Thyroid gland (tissue), 4 donors: ENCODE results near the gene ZNF678. TPM values are rescaled to one million over a fixed set of nuclear protein-coding genes. Genes with fewer than 3 reads are reported as not detected.

Source experiments
- DNase-seq, 2 donors: peaks; one replicate each; pipeline ENCODE4 v3.0.0-alpha.2; 2019
- H3K27ac ChIP-seq, 3 donors: fragments of 200-600 bp; sonication (generic); 1 replicate in 2 of 3; 2 replicates in 1 of 3; pipeline ENCODE4 v1.5.1; 2016 to 2019; ENCODE audit warnings: mild to moderate bottlenecking in 1 of 3, moderate library complexity in 1 of 3
- H3K27me3 ChIP-seq: fragments of 200-600 bp; sonication (generic); one replicate; pipeline ENCODE4 v1.5.1; 2019
- H3K36me3 ChIP-seq, 2 donors: fragments of 200-600 bp; sonication (generic); one replicate each; pipeline ENCODE4 v1.5.1; 2016 to 2019
- H3K4me1 ChIP-seq, 2 donors: fragments of 200-600 bp; sonication (generic); one replicate each; pipeline ENCODE4 v1.5.1; 2017 to 2019
- H3K4me3 ChIP-seq, 3 donors: fragments of 200-600 bp; sonication (generic); replicated peaks in 1 of 3; 1 replicate in 2 of 3; 2 replicates in 1 of 3; pipeline ENCODE4 v1.5.1; 2016; ENCODE audit warnings: mild to moderate bottlenecking in 1 of 3
- H3K9me3 ChIP-seq: fragments of 200-600 bp; sonication (generic); one replicate; pipeline ENCODE4 v1.5.1; 2017
- POLR2A ChIP-seq, 2 donors: fragments of 450-650 bp; IDR thresholded peaks; one replicate each; pipeline ENCODE4 v1.6.1; 2017; ENCODE audit warnings: antibody characterized with exemption in 2 of 2, mild to moderate bottlenecking in 2 of 2, moderate library complexity in 1 of 2
- WGBS, 2 donors: methylation state at CpG; one replicate each; pipeline ENCODE4 v1.1.5; 2017; 5-methylcytosine and 5-hydroxymethylcytosine counted together
- intact Hi-C: fragments of 100-400 bp; cut with DNase I; formaldehyde crosslinking; loops from one replicate; pipeline ENCODE4 v1.15.1; 2023
- total RNA-seq, 4 donors: library from RNA; depleted of rRNA; stranded (reverse); fragments of >200 nt; gene quantifications; one replicate each; pipeline ENCODE4 v1.2.3, GENCODE V29; 2016
- TF ChIP-seq, protein P1 (sequence below), 6 experiments: fragments of 200-600 bp in 3 of 6; fragments of 450-650 bp in 3 of 6; sonication (generic) in 3 of 6; IDR thresholded peaks; one replicate each; pipeline ENCODE4 v1.5.1; 2016 to 2019; ENCODE audit warnings: antibody characterized with exemption in 6 of 6, mild to moderate bottlenecking in 2 of 6, inconsistent platforms in 1 of 6, moderate library complexity in 1 of 6

ZNF678 gene
- total RNA-seq, 4 donors from 2014 or later = 15.9 to 35.4 (median 23.9) TPM

DNA sequence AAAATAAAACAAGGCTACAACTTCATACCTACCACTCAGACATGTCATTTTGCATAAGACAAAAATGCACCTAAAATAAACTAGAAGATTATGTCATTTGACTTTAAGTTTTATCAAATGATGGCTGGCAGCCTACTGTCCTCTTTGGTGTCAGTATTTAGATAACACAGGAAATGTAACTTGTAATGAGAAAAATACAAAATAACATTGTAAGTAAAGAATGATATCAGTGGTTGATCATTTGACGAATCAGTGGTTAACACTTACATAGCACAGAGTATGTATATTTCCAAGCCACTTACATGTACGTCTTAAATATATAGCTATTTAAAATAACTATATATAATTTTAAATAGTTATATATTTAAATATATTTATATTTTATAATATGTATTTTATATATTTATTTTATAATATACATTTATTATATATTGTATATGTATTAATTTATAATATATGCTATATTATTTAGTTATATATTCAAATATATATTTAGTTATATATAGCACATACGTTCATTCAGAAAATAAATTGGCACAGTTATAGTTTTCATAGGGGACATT, 44.1 kb downstream of the ZNF678 start:
- intact Hi-C loops = no loop called here
- Histone ChIP-seq H3K27me3 (no peaks in the 10 kb centered on the region), H3K4me1 (peaks cover 0 to 7% of the 10 kb centered on the region in 2 donors), H3K27ac (no peak overlapping the region), H3K36me3 (no peaks in the 10 kb centered on the region), H3K9me3 (no peaks in the 10 kb centered on the region), H3K4me3 (no peak overlapping the region)
- WGBS, 2 donors = 96 to 97% methylated on average over 3 of the region's 3 CpGs
- TF ChIP-seq POLR2A (IDR thresholded peaks at IDR 0.05) = no peak
- TF ChIP-seq, protein P1, sequence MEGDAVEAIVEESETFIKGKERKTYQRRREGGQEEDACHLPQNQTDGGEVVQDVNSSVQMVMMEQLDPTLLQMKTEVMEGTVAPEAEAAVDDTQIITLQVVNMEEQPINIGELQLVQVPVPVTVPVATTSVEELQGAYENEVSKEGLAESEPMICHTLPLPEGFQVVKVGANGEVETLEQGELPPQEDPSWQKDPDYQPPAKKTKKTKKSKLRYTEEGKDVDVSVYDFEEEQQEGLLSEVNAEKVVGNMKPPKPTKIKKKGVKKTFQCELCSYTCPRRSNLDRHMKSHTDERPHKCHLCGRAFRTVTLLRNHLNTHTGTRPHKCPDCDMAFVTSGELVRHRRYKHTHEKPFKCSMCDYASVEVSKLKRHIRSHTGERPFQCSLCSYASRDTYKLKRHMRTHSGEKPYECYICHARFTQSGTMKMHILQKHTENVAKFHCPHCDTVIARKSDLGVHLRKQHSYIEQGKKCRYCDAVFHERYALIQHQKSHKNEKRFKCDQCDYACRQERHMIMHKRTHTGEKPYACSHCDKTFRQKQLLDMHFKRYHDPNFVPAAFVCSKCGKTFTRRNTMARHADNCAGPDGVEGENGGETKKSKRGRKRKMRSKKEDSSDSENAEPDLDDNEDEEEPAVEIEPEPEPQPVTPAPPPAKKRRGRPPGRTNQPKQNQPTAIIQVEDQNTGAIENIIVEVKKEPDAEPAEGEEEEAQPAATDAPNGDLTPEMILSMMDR (IDR thresholded peaks at IDR 0.05) = no peak
- no peak for DNase-seq

DNA sequence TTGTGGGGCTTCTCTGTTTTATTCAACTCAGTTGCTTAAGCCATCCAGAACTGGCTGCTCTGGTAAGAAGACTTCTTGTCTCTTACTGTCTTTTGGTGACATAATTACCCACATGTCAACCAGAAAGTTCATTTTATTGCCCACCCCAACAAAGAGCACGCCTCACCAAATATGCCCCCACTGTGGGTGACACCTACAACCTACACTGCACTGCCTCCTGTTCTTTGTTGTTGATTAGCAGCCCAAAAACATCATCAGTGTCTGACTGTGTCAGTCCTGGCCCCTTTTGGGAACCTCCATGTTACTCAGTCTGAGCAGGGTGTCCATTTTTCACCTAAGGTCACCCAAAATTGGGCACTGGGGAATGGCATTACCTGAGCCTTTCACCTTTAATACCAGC, 49.3 kb downstream of the ZNF678 start:
- no peaks in the 10 kb centered on the region for H3K9me3 ChIP-seq
- H3K36me3 ChIP-seq = no peaks in the 10 kb centered on the region
- no peaks in the 10 kb centered on the region for H3K27me3 ChIP-seq
- 92 to 96% methylated on average over 1 of the region's 1 CpG for WGBS, 2 donors
- no peak overlapping the region for H3K4me3 ChIP-seq
- DNase-seq = no peak
- H3K27ac ChIP-seq = no peak overlapping the region
- TF ChIP-seq, protein P1 (IDR thresholded peaks at IDR 0.05) = no peak
- no peak for TF ChIP-seq POLR2A (IDR thresholded peaks at IDR 0.05)
- intact Hi-C loops = no loop called here
- no peaks in the 10 kb centered on the region for H3K4me1 ChIP-seq

DNA sequence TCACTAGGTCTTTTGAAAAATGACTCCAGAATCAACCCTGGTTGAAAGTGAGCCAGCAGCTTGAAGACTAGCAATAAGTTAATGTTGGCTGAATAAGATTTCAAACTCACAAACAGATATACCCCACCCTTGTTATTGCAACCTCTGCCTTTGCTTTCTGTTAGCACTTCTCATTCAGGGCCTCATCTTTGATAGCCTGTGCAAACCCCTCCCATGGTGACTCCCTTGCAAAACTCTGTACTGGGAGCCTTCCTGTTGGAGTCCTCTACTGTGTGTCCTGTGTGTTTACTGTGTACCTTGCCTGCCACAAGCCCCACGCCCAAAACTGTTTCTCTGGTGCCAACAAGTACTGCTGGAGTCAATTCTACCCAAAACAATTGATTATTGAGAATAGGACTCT, 50.2 kb downstream of the ZNF678 start:
- no peak overlapping the region for H3K4me3 ChIP-seq
- 83 to 96% methylated on average over 1 of the region's 1 CpG for WGBS, 2 donors
- H3K36me3 ChIP-seq = no peaks in the 10 kb centered on the region
- no peaks in the 10 kb centered on the region for H3K4me1 ChIP-seq
- no peaks in the 10 kb centered on the region for H3K9me3 ChIP-seq
- intact Hi-C loops = no loop called here
- TF ChIP-seq, protein P1 (IDR thresholded peaks at IDR 0.05) = no peak
- TF ChIP-seq POLR2A (IDR thresholded peaks at IDR 0.05) = no peak
- no peak for DNase-seq
- no peak overlapping the region for H3K27ac ChIP-seq
- no peaks in the 10 kb centered on the region for H3K27me3 ChIP-seq

DNA sequence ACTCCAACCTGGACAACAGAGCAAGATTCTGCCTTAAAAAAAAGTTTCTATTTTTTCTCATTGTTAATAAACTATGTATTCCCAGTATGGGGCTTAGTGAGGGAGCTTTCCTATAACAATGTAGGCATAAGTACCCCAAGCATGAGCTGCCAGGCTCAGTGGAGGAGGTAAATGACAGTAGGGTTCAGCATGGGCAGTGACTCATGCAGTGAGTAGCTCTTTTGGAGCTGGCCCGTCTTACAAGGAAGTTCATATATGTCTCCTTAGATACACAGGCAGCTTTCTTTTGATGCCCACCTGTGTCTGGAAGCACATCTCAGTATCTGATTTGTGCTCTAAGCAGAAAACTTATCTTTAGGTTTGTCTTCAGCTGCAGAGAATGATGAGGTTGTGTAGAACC, 57.9 kb downstream of the ZNF678 start:
- DNase-seq = no peak
- H3K4me1 ChIP-seq = no peaks in the 10 kb centered on the region
- no peaks in the 10 kb centered on the region for H3K36me3 ChIP-seq
- H3K27me3 ChIP-seq = no peaks in the 10 kb centered on the region
- no peak overlapping the region for H3K4me3 ChIP-seq
- no peaks in the 10 kb centered on the region for H3K9me3 ChIP-seq
- TF ChIP-seq, protein P1 (IDR thresholded peaks at IDR 0.05) = no peak
- TF ChIP-seq POLR2A (IDR thresholded peaks at IDR 0.05) = no peak
- intact Hi-C loops = no loop called here
- H3K27ac ChIP-seq = no peak overlapping the region
- WGBS, 2 donors = 100% methylated on average over 1 of the region's 1 CpG

DNA sequence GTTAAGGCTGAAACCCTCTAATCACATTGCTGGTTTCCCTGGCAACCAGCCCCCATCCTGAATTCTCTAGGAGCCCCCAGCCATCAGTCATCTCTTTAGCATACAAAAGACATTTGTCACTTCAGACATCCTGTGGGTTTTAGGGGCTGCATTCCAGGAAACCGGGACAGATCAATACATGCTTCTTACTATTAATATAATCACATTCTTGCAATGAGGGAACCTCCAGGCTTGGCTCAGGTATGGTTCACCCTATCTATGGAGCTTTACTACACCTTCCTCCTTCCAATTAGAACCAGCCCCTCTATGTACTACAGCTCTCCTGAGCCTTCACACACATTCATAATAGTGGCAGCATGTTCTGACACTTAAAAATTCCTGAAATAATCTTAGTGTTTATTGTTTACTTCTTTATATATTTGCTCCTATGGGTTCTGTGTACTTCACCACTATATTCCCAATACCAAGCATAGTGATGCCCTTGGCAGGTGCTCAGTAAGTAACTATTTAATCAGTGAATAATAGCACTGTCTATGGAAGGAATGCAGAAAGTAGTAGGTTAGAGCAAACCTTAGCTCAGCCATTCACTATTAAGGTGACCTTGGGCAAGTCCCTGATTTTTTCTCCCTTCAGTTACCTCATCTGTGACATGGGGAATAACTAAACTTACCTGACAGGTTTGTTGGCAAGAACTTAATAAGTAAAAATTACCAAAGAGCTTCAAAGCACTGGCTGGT, 59.6 kb downstream of the ZNF678 start:
- Histone ChIP-seq H3K4me3 (no peak overlapping the region), H3K4me1 (no peaks in the 10 kb centered on the region), H3K27ac (no peak overlapping the region), H3K27me3 (no peaks in the 10 kb centered on the region), H3K36me3 (no peaks in the 10 kb centered on the region), H3K9me3 (no peaks in the 10 kb centered on the region)
- TF ChIP-seq, protein P1 (IDR thresholded peaks at IDR 0.05) = no peak
- TF ChIP-seq POLR2A (IDR thresholded peaks at IDR 0.05) = no peak
- WGBS, 2 donors = 86 to 92% methylated on average over 1 of the region's 1 CpG
- intact Hi-C loops = no loop called here
- DNase-seq = no peak
